Testis (tissue), 2 donors: Measurements from ENCODE around the gene NUP188.

Experiments
- POLR2A ChIP-seq: fragments of 450-650 bp; IDR thresholded peaks from one replicate; pipeline ENCODE4 v1.6.1; 2017; ENCODE audit warnings: antibody characterized with exemption, mild to moderate bottlenecking, moderate library complexity
- TF ChIP-seq, protein P1 (sequence below), 3 experiments: fragments of 450-650 bp in 2 of 3; fragments of 200-600 bp in 1 of 3; sonication (generic) in 1 of 3; IDR thresholded peaks; one replicate each; pipeline ENCODE4 v1.5.1; 2016 to 2019; ENCODE audit warnings: antibody characterized with exemption in 3 of 3, mild to moderate bottlenecking in 2 of 3, moderate library complexity in 1 of 3

- TF ChIP-seq, protein P1, sequence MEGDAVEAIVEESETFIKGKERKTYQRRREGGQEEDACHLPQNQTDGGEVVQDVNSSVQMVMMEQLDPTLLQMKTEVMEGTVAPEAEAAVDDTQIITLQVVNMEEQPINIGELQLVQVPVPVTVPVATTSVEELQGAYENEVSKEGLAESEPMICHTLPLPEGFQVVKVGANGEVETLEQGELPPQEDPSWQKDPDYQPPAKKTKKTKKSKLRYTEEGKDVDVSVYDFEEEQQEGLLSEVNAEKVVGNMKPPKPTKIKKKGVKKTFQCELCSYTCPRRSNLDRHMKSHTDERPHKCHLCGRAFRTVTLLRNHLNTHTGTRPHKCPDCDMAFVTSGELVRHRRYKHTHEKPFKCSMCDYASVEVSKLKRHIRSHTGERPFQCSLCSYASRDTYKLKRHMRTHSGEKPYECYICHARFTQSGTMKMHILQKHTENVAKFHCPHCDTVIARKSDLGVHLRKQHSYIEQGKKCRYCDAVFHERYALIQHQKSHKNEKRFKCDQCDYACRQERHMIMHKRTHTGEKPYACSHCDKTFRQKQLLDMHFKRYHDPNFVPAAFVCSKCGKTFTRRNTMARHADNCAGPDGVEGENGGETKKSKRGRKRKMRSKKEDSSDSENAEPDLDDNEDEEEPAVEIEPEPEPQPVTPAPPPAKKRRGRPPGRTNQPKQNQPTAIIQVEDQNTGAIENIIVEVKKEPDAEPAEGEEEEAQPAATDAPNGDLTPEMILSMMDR (IDR thresholded peaks at IDR 0.05), result no peak
- TF ChIP-seq POLR2A, result no peak
These were observed 31.3 kb upstream of the NUP188 start for GRCh38 chr9:128916204-128916603.
